B cell (primary cell): ENCODE data around the gene TNFRSF12A. TPM values are rescaled to one million over a fixed set of nuclear protein-coding genes. Genes with fewer than 3 reads are reported as not detected.

Experiments used
- ATAC-seq: fragments of 200-7000 bp; cut with Tn5 transposase; one replicate; pipeline ENCODE4 v1.10.0; 2021; ENCODE audit warnings: low read depth, mild to moderate bottlenecking, moderate number of reproducible peaks, moderate library complexity
- CTCF ChIA-PET: fragments of 350-600 bp; sonication (Branson Sonifier 250); formaldehyde crosslinking; loops from one replicate; lab custom pipeline; 2021; ENCODE audit warnings: antibody characterized with exemption, inconsistent platforms; lab: Charles Lee
- POLR2A ChIA-PET: fragments of 350-600 bp; sonication (Branson Sonifier 250); formaldehyde crosslinking; loops from one replicate; lab custom pipeline; 2021; ENCODE audit warnings: antibody characterized with exemption; lab: Charles Lee
- DNase-seq: peaks from one replicate; pipeline ENCODE4 v3.0.0; 2013
- H2AFZ ChIP-seq: 2 replicates; pipeline ENCODE4 v1.6.1; 2012; ENCODE audit warnings: mild to moderate bottlenecking, low read depth, low read length; ENCODE audit not compliant: insufficient read depth, poor library complexity, severe bottlenecking
- H3K27ac ChIP-seq, 2 donors: 1 replicate in 1 of 2; 2 replicates in 1 of 2; pipeline ENCODE4 v1.5.1; 2012 to 2013; ENCODE audit warnings: low read length in 2 of 2, mild to moderate bottlenecking in 2 of 2, moderate library complexity in 1 of 2
- H3K27me3 ChIP-seq, 4 experiments: fragments of 200-600 bp in 1 of 4; sonication (generic) in 1 of 4; replicated peaks in 1 of 4; 1 replicate in 2 of 4; 2 replicates in 2 of 4; pipeline versions ENCODE4 v1.6.1 to v1.7.0; 2013 to 2016; ENCODE audit warnings: low read length in 3 of 4, mild to moderate bottlenecking in 2 of 4, mixed read lengths in 1 of 4, moderate library complexity in 1 of 4; ENCODE audit not compliant: insufficient read depth in 4 of 4, control insufficient read depth in 3 of 4; ENCODE audit errors: control extremely low read depth in 1 of 4
- H3K36me3 ChIP-seq, 2 experiments: replicated peaks in 1 of 2; 1 replicate in 1 of 2; 2 replicates in 1 of 2; pipeline versions ENCODE4 v1.6.1 to v1.7.1; 2013; ENCODE audit warnings: low read length in 1 of 2; ENCODE audit not compliant: insufficient read depth in 2 of 2, control insufficient read depth in 1 of 2; ENCODE audit errors: control extremely low read depth in 1 of 2, extremely low read depth in 1 of 2
- H3K4me1 ChIP-seq, 2 donors: fragments of 200-600 bp in 1 of 2; sonication (generic) in 1 of 2; 1 replicate in 1 of 2; 2 replicates in 1 of 2; pipeline versions ENCODE4 v1.5.1 to v1.6.1; 2013 to 2017; ENCODE audit warnings: low read length in 2 of 2; ENCODE audit not compliant: control insufficient read depth in 2 of 2, insufficient read depth in 2 of 2
- H3K4me2 ChIP-seq: replicated peaks from 2 replicates; pipeline ENCODE3; 2012; ENCODE audit warnings: mild to moderate bottlenecking, low read depth, low read length; ENCODE audit not compliant: poor library complexity, severe bottlenecking
- H3K4me3 ChIP-seq, 5 experiments: fragments of 200-600 bp in 1 of 5; sonication (generic) in 1 of 5; 1 replicate in 3 of 5; 2 replicates in 2 of 5; pipeline versions ENCODE4 v1.5.1 to v1.7.0; 2011 to 2016; ENCODE audit warnings: low read length in 4 of 5, mild to moderate bottlenecking in 4 of 5, low read depth in 2 of 5, control low read depth in 1 of 5, moderate library complexity in 1 of 5; ENCODE audit not compliant: insufficient read depth in 1 of 5; ENCODE audit errors: control extremely low read depth in 1 of 5, extremely low read depth in 1 of 5
- H3K79me2 ChIP-seq: fragments of 200-600 bp; sonication (generic); one replicate; pipeline ENCODE4 v1.6.0; 2016; ENCODE audit warnings: low read length; ENCODE audit not compliant: control insufficient read depth, insufficient read depth
- H3K9ac ChIP-seq: fragments of 200-600 bp; sonication (generic); 2 replicates; pipeline ENCODE4 v1.6.1; 2017; ENCODE audit warnings: mild to moderate bottlenecking, low read length, moderate library complexity
- H3K9me3 ChIP-seq, 3 donors: one replicate each; pipeline versions ENCODE4 v1.6.1 to v1.7.1; 2013; ENCODE audit warnings: low read length in 2 of 3; ENCODE audit not compliant: control insufficient read depth in 2 of 3, insufficient read depth in 1 of 3; ENCODE audit errors: control extremely low read depth in 1 of 3
- H4K20me1 ChIP-seq: 2 replicates; pipeline ENCODE4 v1.6.0; 2012; ENCODE audit warnings: mild to moderate bottlenecking, low read length; ENCODE audit not compliant: insufficient read depth, control insufficient read depth, poor library complexity, severe bottlenecking
- H3K27ac Mint-ChIP-seq: one replicate; pipeline ENCODE4 v1.8.0; 2021; ENCODE audit warnings: mixed read lengths
- H3K27me3 Mint-ChIP-seq: one replicate; pipeline ENCODE4 v1.8.0; 2021; ENCODE audit warnings: mixed read lengths
- H3K4me1 Mint-ChIP-seq: one replicate; pipeline ENCODE4 v1.8.0; 2021; ENCODE audit warnings: mixed read lengths
- H3K4me3 Mint-ChIP-seq: one replicate; pipeline ENCODE4 v1.8.0; 2021; ENCODE audit warnings: mixed read lengths
- H3K9me3 Mint-ChIP-seq: one replicate; pipeline ENCODE4 v1.8.0; 2022; ENCODE audit warnings: mixed read lengths; ENCODE audit not compliant: insufficient read depth
- EZH2 ChIP-seq: IDR thresholded peaks from 2 replicates; pipeline ENCODE4 v1.6.1; 2012; ENCODE audit warnings: borderline replicate concordance, low read depth, mild to moderate bottlenecking, moderate library complexity, low read length; ENCODE audit not compliant: insufficient read depth, poor library complexity, severe bottlenecking
- WGBS: methylation state at CpG from one replicate; pipeline ENCODE4 v1.1.5; 2013; ENCODE audit warnings: missing lambda C conversion rate; ENCODE audit not compliant: insufficient coverage; 5-methylcytosine and 5-hydroxymethylcytosine counted together
- intact Hi-C: fragments of 100-400 bp; cut with micrococcal nuclease; formaldehyde crosslinking; loops from one replicate; pipeline ENCODE4 v1.10.0; 2022
- polyA plus RNA-seq: library from polyadenylated mRNA; depleted of rRNA; stranded (reverse); fragments of >200 nt; gene quantifications from 2 replicates; pipeline ENCODE4 v1.2.3, GENCODE V29; 2012
- total RNA-seq, 2 donors: library from RNA; stranded (reverse); fragments of 120-200 nt in 1 of 2; gene quantifications; 1 replicate in 1 of 2; 2 replicates in 1 of 2; pipeline versions ENCODE4 v1.2.3 to v1.2.4, GENCODE V29; 2013 to 2022
- TF ChIP-seq, protein P1 (sequence below): fragments of 200-600 bp; IDR thresholded peaks from one replicate; pipeline ENCODE4 v1.8.0; 2022; ENCODE audit warnings: antibody characterized with exemption, mild to moderate bottlenecking

TNFRSF12A gene
- total and polyA plus RNA-seq, 2 donors (not counting 1 experiment from before 2014, with no cell fraction given): 0.61 to 1.3 TPM

DNA sequence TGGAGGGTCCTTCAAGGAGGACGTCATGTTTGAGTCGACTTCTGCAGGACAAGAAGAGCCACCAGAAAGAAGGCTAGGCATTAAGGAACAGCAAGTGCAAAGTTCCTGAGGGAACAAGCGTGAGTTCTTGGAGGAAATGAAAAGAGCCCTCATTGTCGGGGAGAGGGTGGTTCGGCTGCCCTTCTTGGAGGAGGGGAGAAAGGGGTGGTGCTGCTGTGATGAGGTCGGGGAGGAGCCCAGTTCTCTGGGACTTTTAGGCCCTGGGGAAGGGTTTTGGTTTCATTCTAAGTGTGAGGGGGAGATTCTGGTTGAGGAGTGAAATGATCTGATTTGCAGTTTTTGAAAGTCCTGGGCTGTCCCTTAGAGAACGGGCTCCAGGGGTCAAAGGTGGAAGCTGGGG lies 12.5 kb downstream of the TNFRSF12A start:
- Histone ChIP-seq H3K4me1 (peaks cover 39 to 52% of the 10 kb centered on the region in 2 donors), H3K36me3 (no peaks in the 10 kb centered on the region), H3K9me3 (peaks cover 0 to 25% (median 0%) of the 10 kb centered on the region in 3 donors), H3K4me2 (no peak overlapping the region), H3K79me2 (no peaks in the 10 kb centered on the region), H3K4me3 (no peak overlapping the region), H3K27ac (no peak overlapping the region), H4K20me1 (peaks cover 27% of the 10 kb centered on the region), H3K9ac (no peak overlapping the region), H2AFZ (no peak overlapping the region), H3K27me3 (peaks cover 0 to 83% (median 47%) of the 10 kb centered on the region in 4 experiments)
- intact Hi-C loops: no loop called here
- WGBS: 29% methylated on average over 7 of the region's 7 CpGs
- Mint-ChIP-seq H3K4me3 (no peak overlapping the region), H3K4me1 (peaks cover 28% of the 10 kb centered on the region), H3K27me3 (peaks cover 55% of the 10 kb centered on the region), H3K9me3 (no peaks in the 10 kb centered on the region), H3K27ac (no peak overlapping the region)
- ChIA-PET CTCF (interaction anchor here (0.7 to 8.9 kb wide), 8 partner anchors 9 to 135 kb away, joined by 3 to 133 read pairs (median 8); partner anchors contain the start of genes HCFC1R1, MMP25 and THOC6), POLR2A (no interaction called here)
- no peak for DNase-seq
- ATAC-seq: no peak
- TF ChIP-seq, protein P1, sequence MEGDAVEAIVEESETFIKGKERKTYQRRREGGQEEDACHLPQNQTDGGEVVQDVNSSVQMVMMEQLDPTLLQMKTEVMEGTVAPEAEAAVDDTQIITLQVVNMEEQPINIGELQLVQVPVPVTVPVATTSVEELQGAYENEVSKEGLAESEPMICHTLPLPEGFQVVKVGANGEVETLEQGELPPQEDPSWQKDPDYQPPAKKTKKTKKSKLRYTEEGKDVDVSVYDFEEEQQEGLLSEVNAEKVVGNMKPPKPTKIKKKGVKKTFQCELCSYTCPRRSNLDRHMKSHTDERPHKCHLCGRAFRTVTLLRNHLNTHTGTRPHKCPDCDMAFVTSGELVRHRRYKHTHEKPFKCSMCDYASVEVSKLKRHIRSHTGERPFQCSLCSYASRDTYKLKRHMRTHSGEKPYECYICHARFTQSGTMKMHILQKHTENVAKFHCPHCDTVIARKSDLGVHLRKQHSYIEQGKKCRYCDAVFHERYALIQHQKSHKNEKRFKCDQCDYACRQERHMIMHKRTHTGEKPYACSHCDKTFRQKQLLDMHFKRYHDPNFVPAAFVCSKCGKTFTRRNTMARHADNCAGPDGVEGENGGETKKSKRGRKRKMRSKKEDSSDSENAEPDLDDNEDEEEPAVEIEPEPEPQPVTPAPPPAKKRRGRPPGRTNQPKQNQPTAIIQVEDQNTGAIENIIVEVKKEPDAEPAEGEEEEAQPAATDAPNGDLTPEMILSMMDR: no peak
- TF ChIP-seq EZH2: no peak

DNA sequence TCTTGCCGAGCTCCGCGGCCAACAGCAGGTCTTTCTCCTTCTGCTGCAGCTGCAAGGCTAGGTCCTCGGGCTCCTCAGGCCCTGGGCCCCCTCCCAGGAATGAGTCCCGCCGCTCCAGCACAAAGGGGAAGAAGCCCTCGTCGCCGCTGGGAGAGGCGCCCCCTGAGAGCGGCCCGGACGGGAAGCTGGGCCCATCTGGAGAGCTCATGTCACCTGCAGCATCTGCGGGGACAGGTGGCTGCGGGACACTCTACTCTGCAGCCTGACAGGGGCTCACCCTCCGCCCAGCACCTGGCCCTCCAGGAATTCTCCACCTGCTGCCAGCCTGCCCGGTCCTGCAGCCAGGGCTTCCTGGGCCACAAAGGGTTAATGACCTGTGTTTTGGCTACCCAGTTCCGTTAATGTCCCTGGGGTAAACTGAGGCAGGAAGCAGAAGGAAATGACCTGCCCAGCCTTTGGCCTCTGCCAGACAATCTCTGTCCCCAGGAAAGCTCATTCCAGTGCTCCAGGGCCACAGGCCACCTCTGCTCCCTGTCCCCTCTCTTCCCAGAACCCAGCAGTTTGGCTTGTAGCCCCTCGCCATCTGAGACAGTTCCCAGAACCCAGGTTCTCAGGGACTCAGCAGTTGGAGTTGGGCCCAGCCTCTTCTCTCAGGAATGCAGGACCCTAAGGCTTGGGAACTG lies 15.3 kb downstream of the TNFRSF12A start:
- TF ChIP-seq EZH2: no peak
- TF ChIP-seq, protein P1: no peak
- H3K4me3 Mint-ChIP-seq: peak overlapping the region; percentile 49
- peaks cover 57% of the 10 kb centered on the region for H3K27me3 Mint-ChIP-seq

More for the DNA sequence above, 15.3 kb downstream of the TNFRSF12A start:
- Histone ChIP-seq H3K27ac (no peak overlapping the region), H3K79me2 (no peaks in the 10 kb centered on the region), H3K9ac (no peak overlapping the region), H2AFZ (no peak overlapping the region), H3K9me3 (peaks cover 0 to 24% (median 0%) of the 10 kb centered on the region in 3 donors), H3K4me3 (no peak overlapping the region), H3K27me3 (peaks cover 0 to 91% (median 50%) of the 10 kb centered on the region in 4 experiments), H4K20me1 (peaks cover 16% of the 10 kb centered on the region), H3K36me3 (no peaks in the 10 kb centered on the region), H3K4me2 (peak overlapping the region; percentile 73), H3K4me1 (peaks cover 15 to 33% of the 10 kb centered on the region in 2 donors)
- ChIA-PET CTCF (interaction anchor here (0.8 to 8.9 kb wide), 5 partner anchors 8 to 94 kb away, joined by 3 to 133 read pairs (median 28); partner anchors contain the start of genes HCFC1R1, MMP25 and THOC6), POLR2A (interaction anchor here (0.6 kb wide), 1 partner anchor 58 kb away, joined by 4 read pairs; no protein-coding TSS in a partner anchor)
- no peak for DNase-seq
- WGBS: 31% methylated on average over 19 of the region's 19 CpGs
- intact Hi-C loops: no loop called here
- no peaks in the 10 kb centered on the region for H3K9me3 Mint-ChIP-seq
- H3K27ac Mint-ChIP-seq: peak overlapping the region; percentile 70
- no peak for ATAC-seq
- peaks cover 14% of the 10 kb centered on the region for H3K4me1 Mint-ChIP-seq
